ENCODE results near the gene ZBTB7B. TPM values are rescaled to one million over a fixed set of nuclear protein-coding genes. Genes with fewer than 3 reads are reported as not detected.
A peak's percentile ranks its signal among the peaks of the same experiment; 100 is the strongest.

Gene ZBTB7B
- total and polyA plus RNA-seq, 9 of the 15 experiments (the other 6 are each of a cell fraction or from before 2014, with no cell fraction given), result 0.04 to 46.5 (median 15.2) TPM

DNA sequence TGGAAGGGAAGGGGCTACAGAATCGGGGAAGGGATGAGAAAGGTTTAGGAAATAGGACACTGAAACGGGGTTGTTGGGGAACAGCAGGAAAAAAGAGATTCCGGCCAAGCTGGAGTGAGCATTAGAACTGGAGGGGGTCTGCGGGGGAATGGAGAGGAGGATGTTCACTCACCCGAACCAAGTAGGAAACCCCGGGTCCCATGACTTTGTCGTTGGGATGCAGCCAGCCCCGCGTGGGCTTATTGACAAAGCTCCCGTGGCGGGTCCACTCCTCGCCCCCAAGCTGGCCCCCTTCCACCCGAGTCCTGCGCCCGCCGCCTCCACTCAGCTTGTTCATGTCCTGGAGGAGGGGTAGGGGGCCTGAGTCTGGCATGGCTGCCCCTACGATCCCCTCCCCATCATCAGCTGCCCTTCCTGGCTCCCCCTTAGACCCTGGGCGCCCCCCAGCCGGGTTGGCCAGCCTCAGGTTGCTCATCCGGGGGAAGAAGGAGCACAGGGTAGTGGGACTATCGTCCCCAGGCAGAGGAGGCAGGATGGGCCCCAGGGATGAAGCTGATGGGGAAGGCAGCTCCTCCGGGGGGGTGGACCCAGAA is 32.6 kb upstream of the ZBTB7B start:
- TF ChIP-seq XRCC4 (IDR thresholded peaks at IDR 0.05; ENCODE audit: extremely low read depth, insufficient read depth, insufficient read length) (no peak), RBM22 (IDR thresholded peaks at IDR 0.05; ENCODE audit: low read depth, low read length, poor library complexity, severe bottlenecking) (peak; percentile 32)
- Histone ChIP-seq H3K4me1 (replicated peaks in 1 of 2; ENCODE audit: control insufficient read depth in 2 of 2, insufficient read depth in 2 of 2, low read length in 2 of 2) (peaks cover 33 to 49% of the 10 kb centered on the region in 2 experiments; a peak in 4 of 5 replicates), H4K20me1 (replicated peaks; ENCODE audit: control insufficient read depth, insufficient read depth, low read length) (no peaks in the 10 kb centered on the region), H3K9me1 (ENCODE audit: control insufficient read depth, insufficient read depth, low read length) (no peaks in the 10 kb centered on the region), H3K79me2 (ENCODE audit: control insufficient read depth, insufficient read depth, low read length) (peaks cover 44% of the 10 kb centered on the region), H3K9ac (ENCODE audit: insufficient read depth in 1 of 2, low read depth in 2 of 2, low read length in 2 of 2) (peak overlapping the region; percentile 59 to 91), H2AFZ (ENCODE audit: low read depth, low read length) (no peak overlapping the region), H3K27me3 (ENCODE audit: control insufficient read depth in 2 of 2, insufficient read depth in 2 of 2, low read length in 2 of 2) (no peaks in the 10 kb centered on the region; a peak in 1 of 5 replicates), H3K4me2 (ENCODE audit: insufficient read depth, low read length) (peak overlapping the region; percentile 82), H3K9me3 (replicated peaks; ENCODE audit: control insufficient read depth, insufficient read depth, low read depth, low read length) (no peaks in the 10 kb centered on the region), H3K4me3 (peak overlapping the region; percentile 40), H3K27ac (ENCODE audit: extremely low read depth, low read depth, low read length) (peak overlapping the region; percentile 84; the same call in 2 of the 3 replicates), H3K36me3 (ENCODE audit: control insufficient read depth, insufficient read depth, low read length) (peaks cover 49% of the 10 kb centered on the region)
- ChIA-PET POLR2A (interaction anchor here (0.6 to 8.3 kb wide), 14 partner anchors 7 to 691 kb away, joined by 3 to 80 read pairs (median 4); partner anchors contain the start of genes EFNA4, FLAD1, LENEP and PBXIP1), CTCF (ENCODE audit: low intra/inter-chr PET ratio) (no interaction called here)
- WGBS (ENCODE audit: insufficient coverage, low coverage, missing lambda C conversion rate), result 64% methylated on average over 17 of the region's 22 CpGs
- DNase-seq (ENCODE audit: extremely low read depth in 1 of 4, low spot score in 3 of 4), result no peak
- ATAC-seq, result no peak
- in situ Hi-C loops (cut with MboI) (no loop called here), intact Hi-C loops (cut with micrococcal nuclease) (loop anchor here (5.0 kb wide), 1 partner anchor 92 kb away; the partner anchor contains the start of gene EFNA4)
- FAIRE-seq, result no peak
- BruUV-seq (replicated peaks), result no TSS peak

DNA sequence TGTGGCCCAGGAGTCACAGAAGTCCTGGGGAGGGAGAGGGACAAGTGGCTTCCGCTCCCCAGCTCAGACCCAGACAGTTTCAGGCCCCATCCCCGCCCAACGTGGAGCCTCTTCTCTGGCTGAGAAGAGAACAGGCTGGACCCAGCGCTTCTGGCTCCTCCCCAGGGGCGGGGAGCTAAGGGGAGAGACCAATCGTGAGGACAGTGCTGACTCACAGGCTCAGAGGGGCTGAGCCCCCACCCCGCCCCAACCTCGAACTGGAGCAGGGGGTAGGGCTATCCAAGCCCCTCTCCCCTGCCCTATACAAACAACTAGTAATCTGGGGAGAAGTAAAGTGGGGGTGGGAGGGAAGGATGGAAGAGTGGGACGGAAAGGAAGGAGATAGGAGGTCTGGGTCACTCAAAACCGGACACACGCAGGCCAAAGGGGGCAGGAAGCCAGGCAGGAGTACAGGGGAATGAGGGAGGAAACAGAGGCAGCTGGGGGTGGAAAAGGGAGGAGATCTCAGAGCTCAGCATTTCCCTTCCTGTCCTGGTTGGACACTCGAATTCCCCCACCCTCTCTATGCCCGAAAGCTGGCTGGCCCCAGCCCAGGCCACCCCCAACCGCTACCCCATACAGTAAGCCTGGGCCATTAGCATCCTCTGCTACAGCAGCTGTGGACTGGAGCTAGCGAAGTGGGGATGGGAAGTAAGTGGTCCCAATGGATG is 31.8 kb upstream of the ZBTB7B start, which contains the start of gene SHC1:
TSS of gene SHC1 (minus strand) at position 117 of the 710 bp plus-strand sequence. CDS start 221 bp downstream, outside the sequence.
- FAIRE-seq, result peak; percentile 98
- ATAC-seq, result peak; percentile 85
- H3K4me1 ChIP-seq (replicated peaks in 1 of 2; ENCODE audit: control insufficient read depth in 2 of 2, insufficient read depth in 2 of 2, low read length in 2 of 2), result peaks cover 33 to 46% of the 10 kb centered on the region in 2 experiments; a peak in 4 of 5 replicates
- peaks cover 52% of the 10 kb centered on the region for H3K79me2 ChIP-seq (ENCODE audit: control insufficient read depth, insufficient read depth, low read length)
- no TSS peak for BruUV-seq (replicated peaks)
- no peaks in the 10 kb centered on the region for H3K9me1 ChIP-seq (ENCODE audit: control insufficient read depth, insufficient read depth, low read length)
- POLR2A ChIA-PET, result interaction anchor here (0.6 to 8.3 kb wide), 18 partner anchors 8 to 692 kb away, joined by 3 to 80 read pairs (median 4); partner anchors contain the start of genes EFNA4, FLAD1, LENEP and PBXIP1
- WGBS (ENCODE audit: insufficient coverage, low coverage, missing lambda C conversion rate), result 9% methylated on average over 11 of the region's 15 CpGs
- intact Hi-C loops (cut with micrococcal nuclease) (loop anchor here (5.0 kb wide), 1 partner anchor 92 kb away; the partner anchor contains the start of gene EFNA4), in situ Hi-C loops (cut with MboI) (no loop called here)
- H3K4me2 ChIP-seq (ENCODE audit: insufficient read depth, low read length), result peak within 1 kb of the TSS; percentile 82
- no peaks in the 10 kb centered on the region; a peak in 1 of 5 replicates for H3K27me3 ChIP-seq (ENCODE audit: control insufficient read depth in 2 of 2, insufficient read depth in 2 of 2, low read length in 2 of 2)
- no peaks in the 10 kb centered on the region for H4K20me1 ChIP-seq (replicated peaks; ENCODE audit: control insufficient read depth, insufficient read depth, low read length)
- DNase-seq (ENCODE audit: extremely low read depth in 1 of 4, low spot score in 3 of 4), result peak; percentile 86 to 97 (median 90)
- CTCF ChIA-PET (ENCODE audit: low intra/inter-chr PET ratio), result no interaction called here
- peaks cover 42% of the 10 kb centered on the region for H3K36me3 ChIP-seq (ENCODE audit: control insufficient read depth, insufficient read depth, low read length)
- H3K9ac ChIP-seq (ENCODE audit: insufficient read depth in 1 of 2, low read depth in 2 of 2, low read length in 2 of 2), result peak within 1 kb of the TSS; percentile 59 to 91
- H3K9me3 ChIP-seq (replicated peaks; ENCODE audit: control insufficient read depth, insufficient read depth, low read depth, low read length), result no peaks in the 10 kb centered on the region
- H3K27ac ChIP-seq (ENCODE audit: extremely low read depth, low read depth, low read length), result peak within 1 kb of the TSS; percentile 84
- H3K4me3 ChIP-seq, result peak within 1 kb of the TSS; percentile 40
- H2AFZ ChIP-seq (ENCODE audit: low read depth, low read length), result peak within 1 kb of the TSS; percentile 23; the same call in 1 of the 2 replicates
- TF ChIP-seq MAFF (IDR thresholded peaks at IDR 0.05; ENCODE audit: low read length), result peak; percentile 35
- peak; percentile 51 to 63; a peak in 2 of 4 replicates for TF ChIP-seq ARNT (IDR thresholded peaks at IDR 0.05)
- TF ChIP-seq TBP (optimal IDR thresholded peaks at IDR 0.05; ENCODE audit: low read depth, low read length), result peak; percentile 88
- TF ChIP-seq WHSC1 (IDR thresholded peaks at IDR 0.05; ENCODE audit: low read length), result no peak
- TF ChIP-seq, protein P1, sequence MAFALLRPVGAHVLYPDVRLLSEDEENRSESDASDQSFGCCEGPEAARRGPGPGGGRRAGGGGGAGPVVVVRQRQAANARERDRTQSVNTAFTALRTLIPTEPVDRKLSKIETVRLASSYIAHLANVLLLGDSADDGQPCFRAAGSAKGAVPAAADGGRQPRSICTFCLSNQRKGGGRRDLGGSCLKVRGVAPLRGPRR (CRISPR knock-in tag; IDR thresholded peaks at IDR 0.05), result no peak
- TF ChIP-seq, protein P2, sequence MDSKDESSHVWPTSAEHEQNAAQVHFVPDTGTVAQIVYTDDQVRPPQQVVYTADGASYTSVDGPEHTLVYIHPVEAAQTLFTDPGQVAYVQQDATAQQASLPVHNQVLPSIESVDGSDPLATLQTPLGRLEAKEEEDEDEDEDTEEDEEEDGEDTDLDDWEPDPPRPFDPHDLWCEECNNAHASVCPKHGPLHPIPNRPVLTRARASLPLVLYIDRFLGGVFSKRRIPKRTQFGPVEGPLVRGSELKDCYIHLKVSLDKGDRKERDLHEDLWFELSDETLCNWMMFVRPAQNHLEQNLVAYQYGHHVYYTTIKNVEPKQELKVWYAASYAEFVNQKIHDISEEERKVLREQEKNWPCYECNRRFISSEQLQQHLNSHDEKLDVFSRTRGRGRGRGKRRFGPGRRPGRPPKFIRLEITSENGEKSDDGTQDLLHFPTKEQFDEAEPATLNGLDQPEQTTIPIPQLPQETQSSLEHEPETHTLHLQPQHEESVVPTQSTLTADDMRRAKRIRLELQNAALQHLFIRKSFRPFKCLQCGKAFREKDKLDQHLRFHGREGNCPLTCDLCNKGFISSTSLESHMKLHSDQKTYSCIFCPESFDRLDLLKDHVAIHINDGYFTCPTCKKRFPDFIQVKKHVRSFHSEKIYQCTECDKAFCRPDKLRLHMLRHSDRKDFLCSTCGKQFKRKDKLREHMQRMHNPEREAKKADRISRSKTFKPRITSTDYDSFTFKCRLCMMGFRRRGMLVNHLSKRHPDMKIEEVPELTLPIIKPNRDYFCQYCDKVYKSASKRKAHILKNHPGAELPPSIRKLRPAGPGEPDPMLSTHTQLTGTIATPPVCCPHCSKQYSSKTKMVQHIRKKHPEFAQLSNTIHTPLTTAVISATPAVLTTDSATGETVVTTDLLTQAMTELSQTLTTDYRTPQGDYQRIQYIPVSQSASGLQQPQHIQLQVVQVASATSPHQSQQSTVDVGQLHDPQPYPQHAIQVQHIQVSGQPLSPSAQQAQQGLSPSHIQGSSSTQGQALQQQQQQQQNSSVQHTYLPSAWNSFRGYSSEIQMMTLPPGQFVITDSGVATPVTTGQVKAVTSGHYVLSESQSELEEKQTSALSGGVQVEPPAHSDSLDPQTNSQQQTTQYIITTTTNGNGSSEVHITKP (IDR thresholded peaks at IDR 0.05; ENCODE audit: partially characterized antibody), result peak; percentile 16
- TF ChIP-seq MAFK (IDR thresholded peaks at IDR 0.05; ENCODE audit: low read length), result peak; percentile 62

Data from K562 (cell line).